C4-2B (cell line): Measurements from ENCODE around the gene KCNC4.

Source experiments
- ZFX ChIP-seq: fragments of 450-650 bp; IDR thresholded peaks from 2 replicates; pipeline ENCODE4 v1.6.1; 2017
- TF ChIP-seq, protein P1 (sequence below): fragments of 450-650 bp; conservative IDR thresholded peaks from 2 replicates; pipeline ENCODE4 v1.5.1; 2017; ENCODE audit warnings: mild to moderate bottlenecking

DNA sequence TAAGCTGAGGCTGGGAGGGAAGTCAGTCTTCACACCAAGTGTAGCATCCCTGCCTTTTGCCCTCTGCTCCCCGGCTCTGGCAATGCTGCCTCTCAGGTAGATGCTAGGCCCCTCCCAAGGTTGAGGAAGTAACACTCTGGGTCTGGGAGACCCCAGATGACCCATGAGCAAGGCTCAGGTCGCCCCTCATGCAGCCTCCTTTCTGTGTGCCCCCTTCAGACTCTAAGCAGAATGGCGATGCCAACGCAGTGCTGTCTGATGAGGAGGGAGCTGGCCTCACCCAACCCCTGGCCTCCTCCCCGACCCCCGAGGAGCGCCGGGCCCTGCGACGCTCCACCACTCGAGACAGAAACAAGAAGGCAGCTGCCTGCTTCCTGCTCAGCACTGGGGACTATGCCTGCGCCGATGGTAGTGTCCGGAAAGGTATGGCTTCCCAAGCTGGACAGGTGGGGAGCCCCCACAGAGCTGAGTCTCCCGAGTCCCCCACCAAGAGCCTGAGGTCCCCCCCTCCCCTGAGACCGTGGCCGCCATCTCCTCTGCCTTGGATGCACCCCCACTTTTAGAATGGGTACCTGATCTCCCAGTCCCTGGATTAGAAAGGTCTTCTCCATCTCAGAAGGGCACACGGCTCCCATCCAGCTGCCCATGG, 15.8 kb downstream of the KCNC4 start:
- TF ChIP-seq, protein P1, sequence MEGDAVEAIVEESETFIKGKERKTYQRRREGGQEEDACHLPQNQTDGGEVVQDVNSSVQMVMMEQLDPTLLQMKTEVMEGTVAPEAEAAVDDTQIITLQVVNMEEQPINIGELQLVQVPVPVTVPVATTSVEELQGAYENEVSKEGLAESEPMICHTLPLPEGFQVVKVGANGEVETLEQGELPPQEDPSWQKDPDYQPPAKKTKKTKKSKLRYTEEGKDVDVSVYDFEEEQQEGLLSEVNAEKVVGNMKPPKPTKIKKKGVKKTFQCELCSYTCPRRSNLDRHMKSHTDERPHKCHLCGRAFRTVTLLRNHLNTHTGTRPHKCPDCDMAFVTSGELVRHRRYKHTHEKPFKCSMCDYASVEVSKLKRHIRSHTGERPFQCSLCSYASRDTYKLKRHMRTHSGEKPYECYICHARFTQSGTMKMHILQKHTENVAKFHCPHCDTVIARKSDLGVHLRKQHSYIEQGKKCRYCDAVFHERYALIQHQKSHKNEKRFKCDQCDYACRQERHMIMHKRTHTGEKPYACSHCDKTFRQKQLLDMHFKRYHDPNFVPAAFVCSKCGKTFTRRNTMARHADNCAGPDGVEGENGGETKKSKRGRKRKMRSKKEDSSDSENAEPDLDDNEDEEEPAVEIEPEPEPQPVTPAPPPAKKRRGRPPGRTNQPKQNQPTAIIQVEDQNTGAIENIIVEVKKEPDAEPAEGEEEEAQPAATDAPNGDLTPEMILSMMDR: no peak
- no peak for TF ChIP-seq ZFX
